H1 (cell line): ENCODE measurements around the gene KCNJ5. TPM values are rescaled to one million over a fixed set of nuclear protein-coding genes. Genes with fewer than 3 reads are reported as not detected.

Source experiments
- CTCF ChIA-PET: fragments of 300-600 bp; sonication (Branson Sonifier 250); formaldehyde crosslinking; loops from one replicate; lab custom pipeline; 2021; ENCODE audit not compliant: partially characterized antibody; lab: Charles Lee
- POLR2A ChIA-PET: fragments of 300-600 bp; sonication (Branson Sonifier 250); formaldehyde crosslinking; loops from one replicate; lab custom pipeline; 2021; ENCODE audit warnings: inconsistent platforms; ENCODE audit not compliant: partially characterized antibody; lab: Charles Lee
- DNase-seq, 2 experiments: peaks; one replicate each; pipeline versions ENCODE4 v3.0.0 to v3.0.0-alpha.2; 2010 to 2022; ENCODE audit warnings: low spot score in 2 of 2, low read depth in 1 of 2, mixed read lengths in 1 of 2
- FAIRE-seq: peaks from 2 replicates; lab custom pipeline; 2011; peaks lifted over from hg19 to GRCh38; lab: Jason Lieb, UNC
- H2AFZ ChIP-seq: 2 replicates; pipeline ENCODE4 v1.8.1; 2012; ENCODE audit warnings: low read length, inconsistent platforms
- H2AK5ac ChIP-seq: 2 replicates; pipeline ENCODE4 v1.6.1; 2013; ENCODE audit warnings: low read depth, low read length
- H2BK120ac ChIP-seq: replicated peaks from 2 replicates; pipeline ENCODE3; 2013; ENCODE audit warnings: low read depth, low read length, inconsistent platforms
- H2BK12ac ChIP-seq: 2 replicates; pipeline ENCODE4 v1.6.1; 2013; ENCODE audit warnings: low read depth, low read length
- H2BK15ac ChIP-seq: 2 replicates; pipeline ENCODE4 v1.6.1; 2013; ENCODE audit warnings: low read length
- H2BK20ac ChIP-seq: 2 replicates; pipeline ENCODE4 v1.6.1; 2013; ENCODE audit warnings: low read length
- H2BK5ac ChIP-seq: 2 replicates; pipeline ENCODE4 v1.6.1; 2013; ENCODE audit warnings: low read depth, low read length
- H3K14ac ChIP-seq: 2 replicates; pipeline ENCODE4 v1.6.1; 2013; ENCODE audit warnings: inconsistent platforms; ENCODE audit not compliant: insufficient read length
- H3K18ac ChIP-seq: 2 replicates; pipeline ENCODE4 v1.6.1; 2013; ENCODE audit warnings: low read length; ENCODE audit errors: extremely low read depth
- H3K23ac ChIP-seq: 2 replicates; pipeline ENCODE4 v1.6.1; 2013; ENCODE audit warnings: inconsistent platforms; ENCODE audit not compliant: insufficient read length
- H3K23me2 ChIP-seq: 2 replicates; pipeline ENCODE4 v1.6.1; 2013; ENCODE audit warnings: low read depth, low read length
- H3K27ac ChIP-seq: 2 replicates; pipeline ENCODE4 v1.6.1; 2011; ENCODE audit warnings: low read depth, low read length, inconsistent platforms
- H3K27me3 ChIP-seq, 4 experiments: replicated peaks in 1 of 4; 1 replicate in 1 of 4; 2 replicates in 3 of 4; pipeline versions ENCODE4 v1.6.1 to v1.8.1; 2011 to 2013; ENCODE audit warnings: low read length in 3 of 4, mild to moderate bottlenecking in 3 of 4, inconsistent platforms in 2 of 4, mixed read lengths in 2 of 4, moderate library complexity in 1 of 4; ENCODE audit not compliant: control insufficient read depth in 3 of 4, insufficient read depth in 3 of 4; ENCODE audit errors: extremely low read depth in 1 of 4
- H3K36me3 ChIP-seq, 4 experiments: 2 replicates each; pipeline versions ENCODE4 v1.6.1 to v1.8.1; 2011 to 2013; ENCODE audit warnings: mild to moderate bottlenecking in 4 of 4, low read length in 3 of 4, moderate library complexity in 2 of 4, control low read depth in 1 of 4, inconsistent platforms in 1 of 4; ENCODE audit not compliant: insufficient read depth in 4 of 4, control insufficient read depth in 2 of 4
- H3K4ac ChIP-seq: replicated peaks from 2 replicates; pipeline ENCODE3; 2013; ENCODE audit warnings: low read length, low read depth, mixed read lengths, inconsistent platforms; ENCODE audit not compliant: insufficient read length
- H3K4me1 ChIP-seq, 4 experiments: replicated peaks in 1 of 4; 1 replicate in 1 of 4; 2 replicates in 3 of 4; pipeline versions ENCODE4 v1.6.1 to v1.8.1; 2011 to 2013; ENCODE audit warnings: low read length in 3 of 4, inconsistent platforms in 2 of 4, mixed read lengths in 1 of 4; ENCODE audit not compliant: insufficient read depth in 4 of 4, control insufficient read depth in 3 of 4
- H3K4me2 ChIP-seq, 2 experiments: 2 replicates each; pipeline versions ENCODE4 v1.6.1 to v1.8.1; 2011 to 2013; ENCODE audit warnings: low read depth in 2 of 2, low read length in 2 of 2, control low read depth in 1 of 2, inconsistent platforms in 1 of 2, mild to moderate bottlenecking in 1 of 2; ENCODE audit not compliant: insufficient read depth in 1 of 2
- H3K4me3 ChIP-seq, 4 experiments: fragments of 200-600, 300-600 bp in 1 of 4; sonication (generic), shearing (Covaris generic), sonication (Bioruptor Twin) in 1 of 4; 2 replicates each; pipeline versions ENCODE4 v1.5.1 to v1.8.1; 2011 to 2016; ENCODE audit warnings: low read length in 4 of 4, low read depth in 3 of 4, control low read depth in 2 of 4, inconsistent platforms in 2 of 4, mild to moderate bottlenecking in 2 of 4, mixed read lengths in 1 of 4, moderate library complexity in 1 of 4; ENCODE audit not compliant: insufficient read depth in 2 of 4; ENCODE audit errors: extremely low read depth in 1 of 4
- H3K56ac ChIP-seq: replicated peaks from 2 replicates; pipeline ENCODE3; 2013; ENCODE audit warnings: low read depth, mild to moderate bottlenecking, mixed read lengths, low read length, inconsistent platforms; ENCODE audit not compliant: insufficient read length
- H3K79me1 ChIP-seq: 2 replicates; pipeline ENCODE4 v1.6.1; 2013; ENCODE audit warnings: low read depth, low read length, control low read depth
- H3K79me2 ChIP-seq, 2 experiments: 2 replicates each; pipeline versions ENCODE4 v1.6.1 to v1.8.1; 2012 to 2013; ENCODE audit warnings: low read length in 2 of 2, mild to moderate bottlenecking in 2 of 2, inconsistent platforms in 1 of 2; ENCODE audit not compliant: insufficient read depth in 2 of 2, control insufficient read depth in 1 of 2
- H3K9ac ChIP-seq, 4 experiments: replicated peaks in 1 of 4; 1 replicate in 1 of 4; 2 replicates in 3 of 4; pipeline versions ENCODE4 v1.6.1 to v1.8.1; 2011 to 2013; ENCODE audit warnings: low read depth in 3 of 4, low read length in 3 of 4, control low read depth in 2 of 4, mild to moderate bottlenecking in 2 of 4, moderate library complexity in 2 of 4, inconsistent platforms in 1 of 4; ENCODE audit errors: extremely low read depth in 1 of 4
- H3K9me3 ChIP-seq, 2 experiments: 2 replicates each; pipeline versions ENCODE4 v1.6.1 to v1.8.1; 2012 to 2013; ENCODE audit warnings: mild to moderate bottlenecking in 2 of 2, moderate library complexity in 2 of 2, control low read depth in 1 of 2, inconsistent platforms in 1 of 2, low read depth in 1 of 2, low read length in 1 of 2, mixed read lengths in 1 of 2; ENCODE audit not compliant: insufficient read depth in 2 of 2
- H4K20me1 ChIP-seq, 2 experiments: replicated peaks in 1 of 2; 2 replicates each; pipeline versions ENCODE3 to v1.8.1; 2011 to 2013; ENCODE audit warnings: inconsistent platforms in 2 of 2, low read length in 2 of 2, mild to moderate bottlenecking in 1 of 2; ENCODE audit not compliant: insufficient read depth in 2 of 2, control insufficient read depth in 1 of 2
- H4K5ac ChIP-seq: 2 replicates; pipeline ENCODE4 v1.6.1; 2013; ENCODE audit warnings: low read length, low read depth, mixed read lengths, inconsistent platforms; ENCODE audit not compliant: insufficient read length
- H4K8ac ChIP-seq: 2 replicates; pipeline ENCODE4 v1.8.0; 2013; ENCODE audit warnings: mild to moderate bottlenecking, moderate library complexity, low read length, inconsistent platforms; ENCODE audit not compliant: insufficient read depth; ENCODE audit errors: extremely low read depth
- H4K91ac ChIP-seq: replicated peaks from 2 replicates; pipeline ENCODE3; 2013; ENCODE audit warnings: low read length, mixed read lengths, inconsistent platforms; ENCODE audit not compliant: insufficient read length
- EZH2 ChIP-seq: fragments of 200-600 bp; sonication (generic); IDR thresholded peaks from 2 replicates; pipeline ENCODE4 v1.7.1; 2012; ENCODE audit warnings: low read depth, mild to moderate bottlenecking, moderate library complexity, low read length, inconsistent platforms; ENCODE audit not compliant: severe bottlenecking
- HDAC2 ChIP-seq, 2 experiments: fragments of 300-600 bp in 1 of 2; sonication (generic) in 1 of 2; IDR thresholded peaks; 2 replicates each; pipeline ENCODE4 v1.6.1; 2011 to 2012; ENCODE audit warnings: low read depth in 2 of 2, low read length in 2 of 2, mild to moderate bottlenecking in 2 of 2, moderate library complexity in 2 of 2, borderline replicate concordance in 1 of 2, inconsistent platforms in 1 of 2
- MAX ChIP-seq: IDR thresholded peaks from 2 replicates; pipeline ENCODE4 v1.6.1; 2012; ENCODE audit warnings: inconsistent platforms
- POLR2A ChIP-seq, 2 experiments: IDR thresholded peaks; 1 replicate in 1 of 2; 2 replicates in 1 of 2; pipeline ENCODE4 v1.6.1; 2011; ENCODE audit warnings: low read depth in 2 of 2, low read length in 2 of 2, mild to moderate bottlenecking in 2 of 2; ENCODE audit errors: control extremely low read depth in 1 of 2
- SP2 ChIP-seq: IDR thresholded peaks from 2 replicates; pipeline ENCODE4 v1.6.1; 2012; ENCODE audit warnings: mild to moderate bottlenecking, low read length, inconsistent platforms
- SUZ12 ChIP-seq: fragments of 200-600 bp; sonication (generic); IDR thresholded peaks from 2 replicates; pipeline ENCODE4 v1.6.1; 2012; ENCODE audit warnings: mild to moderate bottlenecking, inconsistent platforms, low read length, moderate library complexity, mixed read lengths
- TAF7 ChIP-seq: optimal IDR thresholded peaks from 2 replicates; pipeline ENCODE3; 2011; ENCODE audit warnings: low read depth, mild to moderate bottlenecking, inconsistent platforms, low read length, moderate library complexity, borderline replicate concordance
- TCF12 ChIP-seq: IDR thresholded peaks from 2 replicates; pipeline ENCODE4 v1.6.1; 2011; ENCODE audit warnings: low read depth, mild to moderate bottlenecking, low read length
- WGBS, 2 experiments: shearing (Covaris generic) in 1 of 2; methylation state at CpG; one replicate each; pipeline versions ENCODE4 v1.1.6 to v1.1.7; 2013 to 2015; ENCODE audit warnings: low lambda C conversion rate in 2 of 2, mixed read lengths in 2 of 2, inconsistent platforms in 1 of 2, low coverage in 1 of 2, missing lambda C conversion rate in 1 of 2; ENCODE audit not compliant: insufficient replicate concordance in 2 of 2, insufficient coverage in 1 of 2, insufficient read length in 1 of 2; ENCODE audit errors: extremely low coverage in 1 of 2, missing lambda C conversion rate in 1 of 2; 5-methylcytosine and 5-hydroxymethylcytosine counted together
- polyA plus RNA-seq, 7 experiments: library from polyadenylated mRNA; depleted of rRNA in 3 of 7; stranded (reverse) in 5 of 7; unstranded in 2 of 7; fragments of >200 nt in 5 of 7; fragments of 200-250 nt in 2 of 7; gene quantifications; 1 replicate in 5 of 7; 2 replicates in 1 of 7; 4 replicates in 1 of 7; pipeline versions ENCODE4 v1.2.1 to v1.2.3, GENCODE V29; 2011 to 2013; ENCODE audit warnings: missing spikeins in 2 of 7, mixed read lengths in 2 of 7
- total RNA-seq: library from RNA; stranded (reverse); fragmentation: NEBNext Ultra II Directional; extraction: Animal tissue kit (Norgen Biotek cat#: 25700); gene quantifications from 2 replicates; pipeline ENCODE4 v1.2.1, GENCODE V29; 2021

Gene KCNJ5
- total and polyA plus RNA-seq, 2 of the 8 experiments (the other 6 are each of a cell fraction or from before 2014, with no cell fraction given): 0.05 TPM; not detected in 1

DNA sequence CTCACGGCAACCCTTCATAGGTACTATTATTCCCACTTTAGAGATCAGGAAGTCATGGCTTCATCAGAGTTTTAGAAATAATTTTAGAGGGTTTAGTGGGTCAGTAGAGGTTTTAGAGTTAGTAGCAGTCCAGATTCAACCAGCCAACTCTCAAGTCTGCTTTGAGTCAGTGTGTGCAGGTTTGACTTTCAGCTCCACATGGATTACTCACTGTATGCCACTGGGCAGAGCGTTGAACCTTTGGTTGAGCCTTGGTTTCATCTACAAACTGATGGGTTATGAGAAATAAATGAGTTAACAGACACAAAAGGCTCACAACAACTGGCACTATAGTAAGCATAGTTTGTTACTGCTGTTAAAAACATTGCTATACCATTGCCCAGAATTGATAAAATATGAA lies 70.5 kb downstream of the KCNJ5 start:
- Histone ChIP-seq H3K14ac (no peak overlapping the region), H2BK20ac (no peak overlapping the region), H3K4me2 (no peak overlapping the region), H4K5ac (no peak overlapping the region), H3K9ac (no peak overlapping the region), H3K4me1 (no peaks in the 10 kb centered on the region), H3K79me2 (no peaks in the 10 kb centered on the region), H2BK120ac (no peak overlapping the region), H2BK5ac (no peak overlapping the region), H3K23me2 (no peaks in the 10 kb centered on the region), H3K27me3 (no peaks in the 10 kb centered on the region; a peak in 1 of 7 replicates), H3K4ac (no peak overlapping the region), H3K79me1 (no peaks in the 10 kb centered on the region), H3K23ac (no peak overlapping the region), H2AFZ (no peak overlapping the region), H3K18ac (no peak overlapping the region), H2BK12ac (no peak overlapping the region), H4K8ac (no peak overlapping the region), H3K4me3 (no peak overlapping the region), H4K20me1 (no peaks in the 10 kb centered on the region), H3K56ac (no peak overlapping the region), H3K36me3 (no peaks in the 10 kb centered on the region; a peak in 1 of 8 replicates), H2BK15ac (no peak overlapping the region), H3K9me3 (no peaks in the 10 kb centered on the region), H4K91ac (no peak overlapping the region), H3K27ac (no peak overlapping the region), H2AK5ac (no peak overlapping the region)
- WGBS, 2 experiments: 85% methylated on average over 2 of the region's 2 CpGs; no CpG with 5 or more reads in 1 of the 2 experiments
- CTCF ChIA-PET: interaction anchor here (1.4 to 20.6 kb wide), 3 partner anchors 13 to 72 kb away, joined by 4 to 473 read pairs (median 6); partner anchors contain the start of gene KCNJ5
- DNase-seq (no peak), FAIRE-seq (no peak)
- TF ChIP-seq POLR2A (IDR thresholded peaks at IDR 0.05; ENCODE audit: control extremely low read depth in 1 of 2, low read depth in 2 of 2, low read length in 2 of 2): no peak
- no peak for TF ChIP-seq HDAC2 (IDR thresholded peaks at IDR 0.05; ENCODE audit: borderline replicate concordance in 1 of 2, low read depth in 2 of 2, low read length in 2 of 2)
- no peak for TF ChIP-seq SP2
- no peak for TF ChIP-seq TAF7
- TF ChIP-seq SUZ12: no peak
- TF ChIP-seq EZH2: no peak
- no peak for TF ChIP-seq MAX
- no peak for TF ChIP-seq TCF12
- POLR2A ChIA-PET: no interaction called here
